ENCODE results near the gene RTP1. TPM values are rescaled to one million over a fixed set of nuclear protein-coding genes. Genes with fewer than 3 reads are reported as not detected.

The RTP1 gene
- total and polyA plus RNA-seq, 2 experiments from 2014 or later = 4.4 to 6.3 TPM

GRCh38 chr3:187198490-187198889, 1.2 kb downstream of the RTP1 start:
- DNase-seq (ENCODE audit: low spot score) (no peak), ATAC-seq (no peak)
- Histone ChIP-seq H2AFZ (no peak overlapping the region), H3K36me3 (ENCODE audit: insufficient read depth) (no peaks in the 10 kb centered on the region), H3K79me2 (replicated peaks; ENCODE audit: insufficient read depth) (no peaks in the 10 kb centered on the region), H3K9me2 (ENCODE audit: insufficient read depth) (0 out of 2 replicates have a peak, but pooled peaks cover 3% of the 10 kb centered on the region), H3K27ac (ENCODE audit: low read depth) (no peak overlapping the region), H3K4me2 (no peak overlapping the region), H3K4me3 (no peak overlapping the region), H3F3A (replicated peaks; ENCODE audit: low read depth) (no peaks in the 10 kb centered on the region), H3K27me3 (ENCODE audit: insufficient read depth) (no peaks in the 10 kb centered on the region), H4K20me1 (replicated peaks; ENCODE audit: insufficient read depth) (no peaks in the 10 kb centered on the region), H3K4me1 (ENCODE audit: insufficient read depth) (no peaks in the 10 kb centered on the region)
- no peak for TF ChIP-seq JUNB (IDR thresholded peaks at IDR 0.05; ENCODE audit: unreplicated experiment)
- no peak for TF ChIP-seq EZH2phosphoT487 (IDR thresholded peaks at IDR 0.05; ENCODE audit: unreplicated experiment)
- TF ChIP-seq ZNF331 (CRISPR knock-in tag; IDR thresholded peaks at IDR 0.05; ENCODE audit: low read depth) = no peak
- no peak for TF ChIP-seq ETS1 (IDR thresholded peaks at IDR 0.05)
- no peak for TF ChIP-seq CTCF (conservative IDR thresholded peaks at IDR 0.05; ENCODE audit: low read depth in 2 of 2)
- TF ChIP-seq EZH2 (IDR thresholded peaks at IDR 0.05; ENCODE audit: low read depth, unreplicated experiment) = no peak
- no peak for TF ChIP-seq POLR2AphosphoS5 (IDR thresholded peaks at IDR 0.05; ENCODE audit: low read depth)
- TF ChIP-seq REST (IDR thresholded peaks at IDR 0.05; ENCODE audit: unreplicated experiment) = no peak
- no peak for TF ChIP-seq CREB1 (CRISPR knock-in tag; IDR thresholded peaks at IDR 0.05; ENCODE audit: low read depth)
- no peak for TF ChIP-seq ZNF462 (CRISPR knock-in tag; IDR thresholded peaks at IDR 0.05)
- TF ChIP-seq STAT1 (IDR thresholded peaks at IDR 0.05; ENCODE audit: unreplicated experiment) = no peak
- TF ChIP-seq NANOG (IDR thresholded peaks at IDR 0.05; ENCODE audit: borderline replicate concordance) = no peak
- TF ChIP-seq ZNF114 (CRISPR knock-in tag; IDR thresholded peaks at IDR 0.05) = no peak
- no peaks in the 10 kb centered on the region for H3K27me3 Mint-ChIP-seq (ENCODE audit: insufficient read depth, low read depth, poor library complexity)
- no peaks in the 10 kb centered on the region; the same call in 2 of the 3 replicates for H3K9me3 Mint-ChIP-seq
- no peak overlapping the region for H3K27ac Mint-ChIP-seq
- no peaks in the 10 kb centered on the region for H3K36me3 Mint-ChIP-seq (ENCODE audit: low read depth)
- peaks cover 3% of the 10 kb centered on the region; the same call in 2 of the 3 replicates for H3K4me1 Mint-ChIP-seq
- no peak overlapping the region for H3K4me3 Mint-ChIP-seq
